ENCODE data around the gene EFNB2. TPM values are rescaled to one million over a fixed set of nuclear protein-coding genes. Genes with fewer than 3 reads are reported as not detected.

Gene EFNB2
- total and polyA plus RNA-seq, 2 of the 8 experiments (the other 6 are each of a cell fraction or from before 2014, with no cell fraction given): 8.2 to 12.0 TPM

GRCh38 chr13:106524108-106524507 lies 11.4 kb downstream of the EFNB2 start:
- H2BK15ac ChIP-seq (ENCODE audit: low read length): no peak overlapping the region
- no peak overlapping the region for H3K4ac ChIP-seq (replicated peaks; ENCODE audit: insufficient read length, low read depth, low read length)
- H3K27ac ChIP-seq (ENCODE audit: low read depth, low read length): no peak overlapping the region
- ChIA-PET CTCF (ENCODE audit: partially characterized antibody) (interaction anchor here (2.2 kb wide), 1 partner anchor 12 kb away, joined by 5 read pairs; the partner anchor contains the start of gene EFNB2), POLR2A (ENCODE audit: partially characterized antibody) (no interaction called here)
- H3K9me3 ChIP-seq (ENCODE audit: insufficient read depth in 2 of 2, low read depth in 1 of 2, low read length in 1 of 2): no peaks in the 10 kb centered on the region
- H4K20me1 ChIP-seq (replicated peaks in 1 of 2; ENCODE audit: control insufficient read depth in 1 of 2, insufficient read depth in 2 of 2, low read length in 2 of 2): peaks cover 0 to 16% of the 10 kb centered on the region in 2 experiments
- no peak overlapping the region for H3K4me2 ChIP-seq (ENCODE audit: insufficient read depth in 1 of 2, low read depth in 2 of 2, low read length in 2 of 2)
- no peaks in the 10 kb centered on the region for H3K23me2 ChIP-seq (ENCODE audit: low read depth, low read length)
- H2AFZ ChIP-seq (ENCODE audit: low read length): no peak overlapping the region
- no peak overlapping the region for H3K18ac ChIP-seq (ENCODE audit: extremely low read depth, low read length)
- FAIRE-seq (no peak), DNase-seq (ENCODE audit: low read depth in 1 of 2, low spot score in 2 of 2) (no peak)
- H3K23ac ChIP-seq (ENCODE audit: insufficient read length): no peak overlapping the region
- no peak overlapping the region for H4K91ac ChIP-seq (replicated peaks; ENCODE audit: insufficient read length, low read length)
- H3K9ac ChIP-seq (replicated peaks in 1 of 4; ENCODE audit: extremely low read depth in 1 of 4, low read depth in 3 of 4, low read length in 3 of 4): no peak overlapping the region
- H2AK5ac ChIP-seq (ENCODE audit: low read depth, low read length): no peak overlapping the region
- H4K8ac ChIP-seq (ENCODE audit: extremely low read depth, insufficient read depth, low read length): no peak overlapping the region
- WGBS, 2 experiments (ENCODE audit: extremely low coverage in 1 of 2, insufficient coverage in 1 of 2, insufficient read length in 1 of 2, insufficient replicate concordance in 2 of 2, low coverage in 1 of 2, low lambda C conversion rate in 2 of 2, missing lambda C conversion rate in 1 of 2): 86% methylated on average over 2 of the region's 2 CpGs; no CpG with 5 or more reads in 1 of the 2 experiments
- no peaks in the 10 kb centered on the region for H3K36me3 ChIP-seq (ENCODE audit: control insufficient read depth in 2 of 4, insufficient read depth in 4 of 4, low read length in 3 of 4)
- peaks cover 8 to 28% (median 16%) of the 10 kb centered on the region in 4 experiments; a peak in 6 of 7 replicates for H3K4me1 ChIP-seq (replicated peaks in 1 of 4; ENCODE audit: control insufficient read depth in 3 of 4, insufficient read depth in 4 of 4, low read length in 3 of 4)
- peaks cover 0 to 75% of the 10 kb centered on the region in 2 experiments; a peak in 2 of 4 replicates for H3K79me2 ChIP-seq (ENCODE audit: control insufficient read depth in 1 of 2, insufficient read depth in 2 of 2, low read length in 2 of 2)
- no peak overlapping the region for H3K14ac ChIP-seq (ENCODE audit: insufficient read length)
- no peak overlapping the region for H2BK12ac ChIP-seq (ENCODE audit: low read depth, low read length)
- H3K4me3 ChIP-seq (ENCODE audit: extremely low read depth in 1 of 4, insufficient read depth in 2 of 4, low read depth in 3 of 4, low read length in 4 of 4): no peak overlapping the region
- H2BK120ac ChIP-seq (replicated peaks; ENCODE audit: low read depth, low read length): no peak overlapping the region
- no peak overlapping the region for H2BK20ac ChIP-seq (ENCODE audit: low read length)
- H3K56ac ChIP-seq (replicated peaks; ENCODE audit: insufficient read length, low read depth, low read length): no peak overlapping the region
- TF ChIP-seq POU5F1 (IDR thresholded peaks at IDR 0.05; ENCODE audit: low read depth, low read length) (no peak), SAP30 (IDR thresholded peaks at IDR 0.05; ENCODE audit: insufficient read depth, insufficient replicate concordance, low read length) (no peak), SRF (IDR thresholded peaks at IDR 0.05; ENCODE audit: low read depth, low read length) (no peak), CHD2 (IDR thresholded peaks at IDR 0.05; ENCODE audit: low read length) (no peak), TAF1 (IDR thresholded peaks at IDR 0.05; ENCODE audit: low read depth, low read length) (no peak), SP2 (IDR thresholded peaks at IDR 0.05; ENCODE audit: low read length) (no peak), HDAC6 (IDR thresholded peaks at IDR 0.05; ENCODE audit: low read depth, low read length) (no peak), JUN (IDR thresholded peaks at IDR 0.05; ENCODE audit: low read depth, low read length) (no peak), POLR2AphosphoS5 (IDR thresholded peaks at IDR 0.05; ENCODE audit: low read depth, low read length) (no peak), JUND (IDR thresholded peaks at IDR 0.05; ENCODE audit: low read length) (no peak), NRF1 (IDR thresholded peaks at IDR 0.05; ENCODE audit: low read depth, low read length) (no peak), TEAD4 (IDR thresholded peaks at IDR 0.05; ENCODE audit: low read depth, low read length) (no peak), ATF3 (IDR thresholded peaks at IDR 0.05; ENCODE audit: insufficient read depth, low read depth, low read length) (no peak)
- no peaks in the 10 kb centered on the region; the same call in 1 of the 2 replicates for H3K79me1 ChIP-seq (ENCODE audit: low read depth, low read length)
- H2BK5ac ChIP-seq (ENCODE audit: low read depth, low read length): no peak overlapping the region
- H4K5ac ChIP-seq (ENCODE audit: insufficient read length, low read depth, low read length): no peak overlapping the region
- no peaks in the 10 kb centered on the region for H3K27me3 ChIP-seq (replicated peaks in 1 of 4; ENCODE audit: control insufficient read depth in 3 of 4, extremely low read depth in 1 of 4, insufficient read depth in 3 of 4, low read length in 3 of 4)

All from H1 (cell line).